Liver (tissue), 9 donors: ENCODE results near the gene FNDC10. TPM values are rescaled to one million over a fixed set of nuclear protein-coding genes. Genes with fewer than 3 reads are reported as not detected.
"Not testable (repeated sequence)": the region's sequence is repeated elsewhere in the genome, so short reads cannot be mapped to it uniquely, and the experiment has no call there.

ENCODE experiments used
- DNase-seq: peaks from one replicate; pipeline ENCODE4 v3.0.0-alpha.2; 2017; ENCODE audit warnings: low spot score
- H3K27ac ChIP-seq, 2 donors: one replicate each; pipeline ENCODE4 v1.7.0; 2013; ENCODE audit warnings: inconsistent platforms in 2 of 2, low read length in 2 of 2, control low read depth in 1 of 2, low read depth in 1 of 2, mild to moderate bottlenecking in 1 of 2
- H3K27me3 ChIP-seq, 4 donors: one replicate each; pipeline versions ENCODE4 v1.6.1 to v1.7.0; 2013; ENCODE audit warnings: low read length in 3 of 4, inconsistent platforms in 1 of 4, mild to moderate bottlenecking in 1 of 4, moderate library complexity in 1 of 4; ENCODE audit not compliant: control insufficient read depth in 4 of 4, insufficient read depth in 4 of 4
- H3K36me3 ChIP-seq, 4 donors: one replicate each; pipeline versions ENCODE4 v1.6.1 to v1.7.0; 2013; ENCODE audit warnings: low read length in 3 of 4, mild to moderate bottlenecking in 3 of 4, low read depth in 1 of 4, moderate library complexity in 1 of 4; ENCODE audit not compliant: control insufficient read depth in 4 of 4, insufficient read depth in 3 of 4
- H3K4me1 ChIP-seq, 4 donors: one replicate each; pipeline versions ENCODE4 v1.6.1 to v1.7.0; 2013; ENCODE audit warnings: low read length in 3 of 4, mild to moderate bottlenecking in 3 of 4, moderate library complexity in 1 of 4; ENCODE audit not compliant: control insufficient read depth in 4 of 4, insufficient read depth in 4 of 4
- H3K4me3 ChIP-seq, 3 donors: one replicate each; pipeline versions ENCODE4 v1.6.1 to v1.7.0; 2013; ENCODE audit warnings: low read length in 3 of 3, control low read depth in 1 of 3, low read depth in 1 of 3, mild to moderate bottlenecking in 1 of 3
- H3K9ac ChIP-seq, 2 donors: one replicate each; pipeline ENCODE4 v1.7.0; 2013; ENCODE audit warnings: low read length in 2 of 2, mild to moderate bottlenecking in 2 of 2, moderate library complexity in 2 of 2, control low read depth in 1 of 2, low read depth in 1 of 2
- H3K9me3 ChIP-seq, 4 donors: one replicate each; pipeline versions ENCODE4 v1.6.1 to v1.7.0; 2013; ENCODE audit warnings: low read length in 3 of 4; ENCODE audit not compliant: control insufficient read depth in 4 of 4
- ATF3 ChIP-seq: IDR thresholded peaks from 2 replicates; pipeline ENCODE4 v1.6.1; 2016; ENCODE audit warnings: antibody characterized with exemption
- CTCF ChIP-seq: fragments of 150-350 bp; IDR thresholded peaks from 2 replicates; pipeline ENCODE4 v1.5.1; 2017; ENCODE audit warnings: improper control_type of control experiment, low read depth, low read length; ENCODE audit not compliant: missing input control
- EGR1 ChIP-seq, 2 donors: IDR thresholded peaks; 2 replicates each; pipeline ENCODE4 v1.6.1; 2016 to 2018; ENCODE audit warnings: antibody characterized with exemption in 2 of 2, low read depth in 2 of 2
- FOXA1 ChIP-seq: IDR thresholded peaks from 2 replicates; pipeline ENCODE4 v1.6.1; 2016; ENCODE audit warnings: antibody characterized with exemption
- FOXA2 ChIP-seq: IDR thresholded peaks from 2 replicates; pipeline ENCODE4 v1.6.1; 2016; ENCODE audit warnings: antibody characterized with exemption
- GABPA ChIP-seq, 2 donors: IDR thresholded peaks in 1 of 2; conservative IDR thresholded peaks in 1 of 2; 2 replicates each; pipeline ENCODE4 v1.6.1; 2016; ENCODE audit warnings: antibody characterized with exemption in 2 of 2, mild to moderate bottlenecking in 1 of 2, moderate library complexity in 1 of 2
- HNF4A ChIP-seq, 2 donors: conservative IDR thresholded peaks; 2 replicates each; pipeline ENCODE4 v1.6.1; 2016; ENCODE audit warnings: antibody characterized with exemption in 2 of 2, mild to moderate bottlenecking in 2 of 2
- HNF4G ChIP-seq: IDR thresholded peaks from 2 replicates; pipeline ENCODE4 v1.6.1; 2016; ENCODE audit warnings: antibody characterized with exemption
- JUND ChIP-seq, 2 donors: IDR thresholded peaks; 2 replicates each; pipeline ENCODE4 v1.6.1; 2016; ENCODE audit warnings: antibody characterized with exemption in 2 of 2
- MAX ChIP-seq: IDR thresholded peaks from 2 replicates; pipeline ENCODE4 v1.6.1; 2016; ENCODE audit warnings: antibody characterized with exemption
- NR2F2 ChIP-seq: IDR thresholded peaks from 2 replicates; pipeline ENCODE4 v1.6.1; 2016; ENCODE audit warnings: antibody characterized with exemption
- REST ChIP-seq: IDR thresholded peaks from 2 replicates; pipeline ENCODE4 v1.6.1; 2016; ENCODE audit warnings: antibody characterized with exemption, mild to moderate bottlenecking
- RXRA ChIP-seq, 2 donors: IDR thresholded peaks; 2 replicates each; pipeline ENCODE4 v1.6.1; 2017 to 2018; ENCODE audit warnings: antibody characterized with exemption in 2 of 2, mild to moderate bottlenecking in 1 of 2
- SP1 ChIP-seq: IDR thresholded peaks from 2 replicates; pipeline ENCODE4 v1.6.1; 2018; ENCODE audit warnings: antibody characterized with exemption, mild to moderate bottlenecking
- TAF1 ChIP-seq: conservative IDR thresholded peaks from 2 replicates; pipeline ENCODE4 v1.6.1; 2016; ENCODE audit warnings: antibody characterized with exemption, mild to moderate bottlenecking
- YY1 ChIP-seq: IDR thresholded peaks from 2 replicates; pipeline ENCODE4 v1.6.1; 2016; ENCODE audit warnings: antibody characterized with exemption, mild to moderate bottlenecking
- ZBTB33 ChIP-seq: IDR thresholded peaks from 2 replicates; pipeline ENCODE4 v1.6.1; 2016; ENCODE audit warnings: antibody characterized with exemption
- WGBS: extraction: QIAGEN DNeasy Blood & Tissue Kit; methylation state at CpG from one replicate; pipeline ENCODE4 v1.1.7; 2013; 5-methylcytosine and 5-hydroxymethylcytosine counted together
- polyA plus RNA-seq, 2 donors: library from polyadenylated mRNA; stranded (reverse) in 1 of 2; unstranded in 1 of 2; fragments of 200-250 nt in 1 of 2; fragments of >200 nt in 1 of 2; fragmentation: Nextera tagmentation in 1 of 2; extraction: Ambion mirVana in 1 of 2; gene quantifications; one replicate each; pipeline versions ENCODE4 v1.2.1 to v1.2.3, GENCODE V29; 2013 to 2015
- total RNA-seq, 2 donors: library from RNA; depleted of rRNA; stranded (reverse); fragments of >200 nt; gene quantifications; one replicate each; pipeline ENCODE4 v1.2.3, GENCODE V29; 2014
- donor health status: healthy.
- donor health status: healthy.
- donor health status: healthy.
- donor health status: healthy.
- donor health status: healthy.

The FNDC10 gene
- total RNA-seq (under 1 TPM; 0.08 to 0.37 TPM), polyA plus RNA-seq (under 1 TPM; 0.13 to 0.58 TPM)

GRCh38 chr1:1599935-1600860 lies at the start of gene FNDC10:
TSS of gene FNDC10 (minus strand) at chr1:1600135. CDS start at chr1:1600015, 120 bp downstream.
- Histone ChIP-seq H3K4me1 (peaks cover 2 to 22% (median 13%) of the 10 kb centered on the region in 4 donors), H3K4me3 (peak within 1 kb of the TSS in 1 of 3 donors; percentile 58), H3K9ac (no peak within 1 kb of the TSS), H3K36me3 (no peaks in the 10 kb centered on the region), H3K27me3 (peaks cover 0 to 11% (median 2%) of the 10 kb centered on the region in 4 donors), H3K27ac (no peak within 1 kb of the TSS), H3K9me3 (no peaks in the 10 kb centered on the region)
- TF ChIP-seq REST (no peak), SP1 (no peak), YY1 (no peak), HNF4A (conservative IDR thresholded peaks at IDR 0.05) (no peak), RXRA (IDR thresholded peaks at IDR 0.05) (no peak), FOXA1 (no peak), HNF4G (no peak), TAF1 (no peak), EGR1 (IDR thresholded peaks at IDR 0.05; ENCODE audit: low read depth in 2 of 2) (no peak), ATF3 (no peak), GABPA (IDR thresholded peaks at IDR 0.05 in 1 of 2, conservative IDR thresholded peaks at IDR 0.05 in 1 of 2) (no peak), NR2F2 (no peak), MAX (no peak), ZBTB33 (no peak), FOXA2 (no peak), CTCF (no peak), JUND (IDR thresholded peaks at IDR 0.05) (no peak)
- DNase-seq: no peak
- 4% methylated on average over 122 of the region's 125 CpGs for WGBS

- DNase-seq, H3K4me1 ChIP-seq, H3K9me3 ChIP-seq, H3K27ac ChIP-seq, H3K9ac ChIP-seq, H3K4me3 ChIP-seq, H3K27me3 ChIP-seq: not testable (repeated sequence)
- peaks cover 1 to 28% (median 26%) of the 10 kb centered on the region in 4 donors for H3K36me3 ChIP-seq
- 74% methylated on average over 11 of the region's 11 CpGs for WGBS
These were observed 48.3 kb upstream of the FNDC10 start for GRCh38 chr1:1648265-1648664.

- DNase-seq, H3K27me3 ChIP-seq, H3K4me3 ChIP-seq, H3K9me3 ChIP-seq, H3K4me1 ChIP-seq, H3K27ac ChIP-seq, H3K9ac ChIP-seq: not testable (repeated sequence)
- 82% methylated on average over 17 of the region's 17 CpGs for WGBS
- H3K36me3 ChIP-seq: peaks cover 1 to 28% (median 26%) of the 10 kb centered on the region in 4 donors
These were observed 47.8 kb upstream of the FNDC10 start for GRCh38 chr1:1647567-1648241.
